GM18511 (cell line): ENCODE measurements around the gene RABGAP1L.
"Not testable (repeated sequence)": the region's sequence is repeated elsewhere in the genome, so short reads cannot be mapped to it uniquely, and the experiment has no call there.

Experiments used
- ATAC-seq: cut with Tn5 transposase; IDR thresholded peaks from one replicate; pipeline ENCODE4 v1.9.1; 2021; ENCODE audit warnings: mild to moderate bottlenecking, moderate library complexity; ENCODE audit not compliant: unreplicated experiment

Gene RABGAP1L

GRCh38 chr1:174153085-174153824, 6.1 kb upstream of the RABGAP1L start:
- no peak for ATAC-seq

GRCh38 chr1:174153825-174154107, 5.6 kb upstream of the RABGAP1L start:
- ATAC-seq = no peak

- no peak for ATAC-seq
These were observed 2.9 kb upstream of the RABGAP1L start for GRCh38 chr1:174156437-174156836.

- peak; percentile 59 for ATAC-seq
These were observed 2.0 kb upstream of the RABGAP1L start for GRCh38 chr1:174157157-174157806.

- no peak for ATAC-seq
These were observed 511 bp upstream of the RABGAP1L start for GRCh38 chr1:174158767-174159251.

- ATAC-seq = no peak
These were observed 771 bp downstream of the RABGAP1L start for GRCh38 chr1:174160109-174160473.

- ATAC-seq = no peak
These were observed 1.3 kb downstream of the RABGAP1L start for GRCh38 chr1:174160603-174161002.

GRCh38 chr1:174161813-174162212, 2.5 kb downstream of the RABGAP1L start:
- ATAC-seq = no peak

GRCh38 chr1:174164826-174165225, 5.5 kb downstream of the RABGAP1L start:
- no peak for ATAC-seq

GRCh38 chr1:174165471-174166137, 6.3 kb downstream of the RABGAP1L start:
- no peak for ATAC-seq

GRCh38 chr1:174166530-174167264, 7.4 kb downstream of the RABGAP1L start:
- ATAC-seq = no peak

- peak; percentile 37 for ATAC-seq
These were observed 8.0 kb downstream of the RABGAP1L start for GRCh38 chr1:174167265-174167803.

- no peak for ATAC-seq
These were observed 10.0 kb downstream of the RABGAP1L start for GRCh38 chr1:174169342-174169741.

GRCh38 chr1:174171073-174171472, 11.8 kb downstream of the RABGAP1L start:
- ATAC-seq = no peak

- no peak for ATAC-seq
These were observed 15.4 kb downstream of the RABGAP1L start for GRCh38 chr1:174174461-174175329.

- ATAC-seq = not testable (repeated sequence)
These were observed 19.1 kb downstream of the RABGAP1L start for GRCh38 chr1:174178459-174178858.

- no peak for ATAC-seq
These were observed 30.2 kb downstream of the RABGAP1L start for GRCh38 chr1:174189428-174190062.

- no peak for ATAC-seq
These were observed 31.4 kb downstream of the RABGAP1L start for GRCh38 chr1:174190691-174191199.

GRCh38 chr1:174191349-174191862, 32.1 kb downstream of the RABGAP1L start:
- ATAC-seq = no peak
